Stimulated activated CD4-positive, alpha-beta T cell treated with anti-CD3 and anti-CD28 coated beads, Interleukin-2, amount 100 ng/mL, for 48 hours (primary cell): ENCODE measurements around the gene ACBD5.
A peak's percentile ranks its signal among the peaks of the same experiment; 100 is the strongest.
"Not testable (repeated sequence)": the region's sequence is repeated elsewhere in the genome, so short reads cannot be mapped to it uniquely, and the experiment has no call there.

ENCODE experiments used
- DNase-seq, 2 donors: peaks; one replicate each; pipeline ENCODE4 v3.0.0-alpha.2; 2020

ACBD5 gene

DNA sequence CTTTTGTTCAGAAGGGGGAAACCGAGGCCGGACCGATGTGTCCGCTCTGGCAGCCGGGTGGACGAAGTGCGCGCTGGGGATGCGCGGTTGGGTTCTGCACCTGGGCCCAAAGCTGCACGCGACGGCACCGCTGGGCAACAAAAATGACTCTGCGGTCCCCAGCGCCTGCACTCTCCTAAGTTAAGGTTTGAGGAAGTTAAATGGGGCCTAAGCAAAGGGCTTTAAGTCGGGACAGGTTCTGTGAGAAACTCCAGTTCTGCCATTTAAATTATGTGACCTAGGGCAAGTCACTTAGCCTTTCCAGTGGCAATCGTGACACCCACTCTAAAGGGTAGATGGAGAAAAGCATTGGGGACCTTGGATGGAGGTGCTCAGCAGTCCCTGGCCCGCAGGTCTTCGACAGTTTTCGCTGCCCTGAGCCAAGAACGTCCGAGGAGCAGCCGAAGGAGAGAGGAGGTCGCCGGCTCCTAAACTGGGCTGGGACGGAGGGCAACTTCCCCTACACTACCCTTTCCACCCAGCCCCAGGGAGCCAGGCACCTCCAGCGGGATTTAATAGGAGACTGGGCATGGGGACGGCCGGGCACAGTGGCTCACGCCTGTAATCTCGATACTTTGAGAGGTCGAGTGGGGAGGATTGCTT lies 534 bp upstream of the ACBD5 start:
- DNase-seq = peak in 1 of 2 donors; percentile 23

GRCh38 chr10:27237531-27237930 lies 3.1 kb downstream of the ACBD5 start:
- not testable (repeated sequence) for DNase-seq

- not testable (repeated sequence) for DNase-seq
Observed at GRCh38 chr10:27236589-27237128, 3.9 kb downstream of the ACBD5 start.

GRCh38 chr10:27235706-27236105 lies 4.9 kb downstream of the ACBD5 start:
- no peak for DNase-seq

GRCh38 chr10:27230022-27230421 lies 10.6 kb downstream of the ACBD5 start:
- no peak for DNase-seq

DNA sequence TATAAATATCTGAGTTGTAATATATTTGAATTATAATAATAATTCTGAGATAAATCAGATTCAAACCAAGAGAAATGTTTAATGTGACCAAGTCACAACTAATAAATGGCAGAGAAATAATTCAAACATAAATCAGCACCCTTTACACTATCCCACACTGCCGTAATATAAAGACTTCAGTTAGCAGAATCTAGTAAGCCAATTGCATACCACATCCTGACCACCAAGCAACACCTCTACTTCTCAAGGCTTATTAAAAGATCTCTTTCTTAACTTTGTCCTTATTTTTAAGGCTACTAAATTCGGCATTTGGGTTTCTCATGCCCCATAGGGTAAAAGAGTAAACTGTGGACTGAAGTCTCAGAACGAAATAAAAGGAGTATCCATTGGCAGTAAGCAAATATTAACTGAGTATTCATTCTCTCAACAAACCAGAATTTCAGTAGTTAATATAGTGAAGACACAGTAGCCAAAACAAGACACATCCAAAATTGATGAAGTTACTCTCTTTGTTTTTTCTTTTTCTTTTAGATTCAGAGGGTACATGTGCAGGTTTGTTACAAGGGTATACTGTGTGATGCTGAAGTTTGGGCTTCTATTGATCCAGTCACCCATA lies 14.8 kb downstream of the ACBD5 start:
- no peak for DNase-seq

DNA sequence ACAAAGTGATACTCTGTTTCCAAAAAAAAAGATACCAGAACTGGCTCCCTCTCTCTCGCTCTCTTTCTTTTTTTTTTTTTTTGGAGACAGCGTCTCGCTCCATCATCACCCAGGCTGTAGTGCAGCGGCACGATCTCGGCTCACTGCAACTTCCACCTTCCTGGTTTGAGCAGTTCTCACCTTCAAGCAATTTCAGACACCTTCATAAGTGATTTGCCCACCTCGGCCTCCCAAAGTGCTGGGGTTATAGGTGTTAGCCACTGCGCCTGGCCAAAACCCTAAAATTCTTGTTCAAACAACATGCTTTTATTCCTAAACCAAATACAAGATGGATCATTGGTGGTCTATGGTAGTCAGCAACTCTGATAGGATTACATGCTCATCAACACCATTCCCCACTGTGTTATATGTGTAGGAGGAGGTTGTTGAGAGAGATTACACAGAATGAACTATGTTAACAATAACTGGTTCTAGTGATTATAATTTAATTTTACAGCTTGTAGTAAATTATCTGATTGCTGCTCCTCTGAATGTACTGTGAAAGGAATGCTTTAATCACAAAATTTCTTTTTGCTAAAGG lies 15.5 kb downstream of the ACBD5 start:
- no peak for DNase-seq

DNA sequence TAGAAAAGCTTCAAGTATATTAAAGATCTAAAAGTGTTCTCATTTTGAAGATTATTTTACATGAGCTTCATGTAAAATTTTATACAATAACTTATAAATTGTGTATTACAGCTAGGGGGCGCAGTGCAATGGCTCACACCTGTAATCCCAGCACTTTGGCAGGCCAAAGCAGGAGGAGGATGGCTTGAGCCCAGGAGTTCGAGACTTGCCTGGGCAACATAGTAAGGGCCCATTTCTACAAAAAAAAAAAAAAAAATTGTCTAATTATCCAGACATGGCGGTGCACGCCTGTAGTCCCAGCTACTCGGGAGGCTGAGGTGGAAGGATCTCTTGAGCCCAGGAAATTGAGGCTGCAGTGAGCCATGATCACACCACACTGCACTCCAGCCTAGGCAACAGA lies 16.6 kb downstream of the ACBD5 start:
- DNase-seq = peak; percentile 24 to 35

DNA sequence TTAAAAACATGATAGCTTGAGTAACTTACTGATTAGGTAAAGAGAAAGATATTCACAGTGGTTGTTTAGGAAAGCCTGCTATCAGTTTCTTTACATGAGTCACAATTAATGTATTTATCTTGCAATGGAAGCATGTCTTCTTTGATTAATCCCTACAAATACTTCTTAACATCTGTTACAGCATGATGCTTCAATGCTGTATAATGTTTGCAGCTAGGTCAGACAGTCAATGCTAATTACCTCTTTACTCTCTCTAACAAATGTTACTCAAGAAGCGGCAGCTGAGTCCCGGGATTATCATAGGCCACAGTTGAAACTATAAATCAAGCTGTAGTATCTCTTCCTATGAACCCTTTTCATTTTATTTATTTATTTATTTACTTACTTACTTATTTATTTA lies 33.2 kb downstream of the ACBD5 start:
- no peak for DNase-seq

GRCh38 chr10:27203806-27204205 lies 36.8 kb downstream of the ACBD5 start:
- DNase-seq = no peak

DNA sequence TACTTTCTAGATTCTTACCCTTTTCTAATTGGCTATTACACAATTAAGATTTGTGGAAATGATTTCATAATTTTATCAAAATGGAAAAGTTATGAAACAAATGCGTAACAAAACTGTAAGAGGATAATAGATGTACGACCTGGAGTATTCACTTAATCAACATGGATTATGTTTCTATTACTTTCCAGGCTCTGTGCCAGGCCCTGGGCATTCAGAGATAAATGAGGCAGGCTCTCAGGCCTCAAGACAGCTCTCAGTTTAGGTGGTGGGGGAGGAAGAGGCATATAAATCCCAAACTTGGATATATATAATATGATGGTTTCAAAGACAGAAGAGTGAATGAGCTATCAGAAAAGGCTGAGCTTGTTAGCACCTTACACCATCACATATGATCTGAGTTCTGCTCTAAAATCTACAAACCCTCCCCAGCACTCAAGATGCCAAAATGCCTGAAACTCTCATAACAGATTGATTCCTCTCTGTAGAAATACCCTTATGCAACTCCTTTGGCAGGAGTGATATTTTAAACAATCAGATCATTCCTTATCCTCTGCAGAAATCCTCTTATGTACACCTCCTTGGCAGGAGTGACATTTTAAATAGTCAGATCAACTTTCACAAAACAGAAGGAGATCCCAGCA lies 42.5 kb downstream of the ACBD5 start:
- no peak for DNase-seq

GRCh38 chr10:27192284-27192683 lies 48.3 kb downstream of the ACBD5 start:
- DNase-seq = no peak

- no peak for DNase-seq
Observed at GRCh38 chr10:27190508-27190907, 50.1 kb downstream of the ACBD5 start.

DNA sequence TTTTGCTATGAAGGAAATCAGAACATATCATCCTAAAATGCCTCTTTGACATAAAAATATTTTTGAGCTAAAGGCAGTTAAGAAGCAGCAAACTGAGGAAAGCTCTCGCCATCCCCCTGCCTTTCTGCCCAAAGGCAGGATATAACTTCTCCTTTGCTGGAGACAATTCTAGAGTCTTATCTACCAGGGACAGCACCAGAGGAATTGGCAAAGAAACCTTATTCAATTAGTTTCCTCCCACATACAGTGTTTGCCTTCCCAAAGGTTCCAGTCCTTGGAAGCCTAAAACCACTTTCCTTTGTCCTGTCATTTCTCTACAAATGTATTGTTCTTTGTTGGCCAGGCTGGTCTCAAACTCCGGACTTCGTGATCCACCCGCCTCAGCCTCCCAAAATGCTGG lies 51.7 kb downstream of the ACBD5 start:
- no peak for DNase-seq

GRCh38 chr10:27188259-27188658 lies 52.3 kb downstream of the ACBD5 start:
- no peak for DNase-seq

DNA sequence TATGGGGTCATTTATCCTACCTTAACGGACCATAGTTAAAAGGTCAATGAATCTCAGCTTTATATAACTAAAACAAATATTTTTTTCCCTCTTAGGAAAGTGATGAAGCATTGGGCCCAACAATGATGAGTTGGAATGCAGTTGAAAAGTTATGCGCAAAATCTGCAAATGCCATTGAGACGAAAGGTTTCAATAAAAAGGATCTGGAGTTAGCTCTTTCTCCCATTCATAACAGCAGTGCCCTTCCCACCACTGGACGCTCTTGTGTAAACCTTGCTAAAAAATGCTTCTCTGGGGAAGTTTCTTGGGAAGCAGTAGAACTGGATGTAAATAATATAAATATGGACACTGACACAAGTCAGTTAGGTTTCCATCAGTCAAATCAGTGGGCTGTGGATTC lies 70.7 kb downstream of the ACBD5 start:
- DNase-seq = no peak

GRCh38 chr10:27158421-27158820 lies 82.2 kb downstream of the ACBD5 start:
- DNase-seq = no peak

DNA sequence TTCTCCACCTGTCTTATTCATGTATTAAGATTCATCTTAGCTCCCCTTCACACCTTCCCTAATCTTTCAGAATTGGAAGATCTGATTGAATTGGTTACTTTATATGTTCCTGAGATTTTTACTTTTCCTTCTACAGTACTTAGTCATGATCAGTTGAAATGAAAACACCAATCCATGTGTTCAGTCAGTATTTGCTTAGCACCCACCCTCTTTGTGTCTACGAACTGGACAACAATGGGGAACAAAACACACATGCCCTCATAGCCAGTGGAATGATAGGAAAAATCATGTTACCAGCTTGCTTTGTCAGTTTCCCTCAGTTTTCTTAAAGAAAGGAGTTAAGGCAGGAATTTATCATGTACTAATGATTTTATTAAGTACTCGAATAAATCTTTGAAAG lies 83.4 kb downstream of the ACBD5 start:
- DNase-seq = no peak

DNA sequence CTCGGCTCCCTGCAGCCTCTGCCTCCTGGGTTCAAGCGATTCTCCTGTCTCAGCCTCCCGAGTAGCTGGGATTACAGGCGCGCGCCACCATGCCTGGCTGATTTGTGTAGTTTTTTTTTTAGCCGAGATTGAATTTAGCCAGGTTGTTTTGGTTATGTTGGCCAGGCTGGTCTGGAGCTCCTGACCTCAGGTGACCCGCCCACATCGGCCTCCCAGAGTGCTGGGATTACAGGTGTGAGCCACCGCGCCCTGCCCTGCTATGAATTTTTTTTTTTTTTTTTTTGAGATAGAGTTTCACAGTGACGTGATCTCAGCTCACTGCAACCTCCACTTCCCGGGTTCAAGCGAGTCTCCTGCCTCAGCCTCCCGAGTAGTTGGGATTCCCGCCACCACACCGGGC lies 84.0 kb downstream of the ACBD5 start:
- not testable (repeated sequence) for DNase-seq

DNA sequence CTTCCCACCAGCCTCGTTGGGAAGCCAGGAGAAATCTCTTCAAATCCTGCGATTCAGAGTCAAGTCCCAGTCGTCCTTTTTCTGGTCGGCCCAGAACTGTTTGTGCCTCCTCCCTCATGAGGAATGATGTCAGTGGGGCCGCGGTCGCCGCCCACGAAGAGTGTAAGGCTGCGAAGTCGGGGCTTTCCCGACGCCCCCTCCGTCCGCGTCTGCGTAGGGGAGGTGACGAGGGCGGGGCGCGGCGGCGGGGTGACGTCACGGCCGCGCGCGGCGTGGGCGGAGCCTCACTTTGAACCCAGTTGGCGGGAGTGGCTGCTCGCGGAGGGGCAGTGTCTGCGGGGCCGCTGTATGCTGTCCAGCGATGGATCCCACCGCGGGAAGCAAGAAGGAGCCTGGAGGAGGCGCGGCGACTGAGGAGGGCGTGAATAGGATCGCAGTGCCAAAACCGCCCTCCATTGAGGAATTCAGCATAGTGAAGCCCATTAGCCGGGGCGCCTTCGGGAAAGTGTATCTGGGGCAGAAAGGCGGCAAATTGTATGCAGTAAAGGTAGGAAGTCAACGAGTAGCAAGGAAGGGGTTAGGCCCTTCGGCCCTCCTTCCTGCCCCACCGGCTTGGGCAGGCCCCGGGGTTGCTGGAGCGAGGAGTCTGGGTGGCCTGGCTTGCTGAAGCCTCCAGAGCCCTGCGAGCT lies 85.4 kb downstream of the ACBD5 start, which contains the start of gene MASTL:
Gene MASTL (plus strand): TSS at position 287 of the 689 bp plus-strand sequence. CDS start 75 bp downstream, at position 362.
- DNase-seq = peak; percentile 93 to 94

DNA sequence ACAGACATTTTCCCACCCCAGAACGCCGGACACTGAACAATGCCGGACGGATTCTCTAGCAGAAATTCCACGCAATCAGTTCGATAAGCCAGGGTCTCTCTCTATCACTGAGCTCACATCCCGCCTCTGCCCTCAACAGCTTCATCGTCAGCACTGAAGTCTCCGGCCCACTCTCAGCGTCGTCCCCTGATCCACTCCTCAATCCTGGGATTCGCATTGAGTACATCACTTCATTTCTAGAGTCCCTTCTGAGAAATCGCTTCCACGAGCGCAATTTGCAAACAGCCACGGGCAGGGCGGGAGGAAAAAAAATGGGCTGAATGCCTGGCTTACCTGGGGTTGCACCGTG lies 86.8 kb downstream of the ACBD5 start:
- DNase-seq = peak in 1 of 2 donors; percentile 2

DNA sequence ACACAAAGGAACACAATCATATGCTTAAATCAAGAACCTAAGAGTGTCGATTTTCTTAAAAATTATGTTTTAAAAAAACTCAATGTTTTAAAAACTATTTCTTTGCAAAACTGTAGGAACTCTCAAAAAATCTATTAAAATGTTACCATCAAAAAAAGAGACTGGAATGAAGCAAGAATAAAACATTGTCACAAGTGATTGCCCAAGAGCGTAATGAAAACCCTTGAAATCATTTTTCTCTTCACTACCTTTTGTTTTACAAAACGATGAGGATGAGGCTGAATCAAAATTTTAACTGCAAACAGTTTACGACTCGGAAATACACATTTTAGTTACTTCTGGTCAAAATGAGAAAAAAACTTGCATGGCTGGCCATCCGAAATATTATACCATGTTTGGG lies 87.3 kb downstream of the ACBD5 start:
- no peak for DNase-seq

- no peak for DNase-seq
Observed at GRCh38 chr10:27152687-27153086, 87.9 kb downstream of the ACBD5 start.
